Neural progenitor cell (in vitro differentiated cells): ENCODE measurements around the gene MACO1. TPM values are rescaled to one million over a fixed set of nuclear protein-coding genes. Genes with fewer than 3 reads are reported as not detected.
A peak's percentile ranks its signal among the peaks of the same experiment; 100 is the strongest.

ENCODE experiments used
- DNase-seq: peaks from one replicate; pipeline ENCODE4 v3.0.0-alpha.2; 2016; ENCODE audit warnings: low spot score
- H2AFZ ChIP-seq: fragments of 200-600 bp; sonication (generic); replicated peaks from 2 replicates; pipeline ENCODE4 v1.6.1; 2016; ENCODE audit warnings: antibody characterized with exemption
- H3F3A ChIP-seq: fragments of 200-600 bp; sonication (generic); 2 replicates; pipeline ENCODE4 v1.6.1; 2016; ENCODE audit warnings: antibody characterized with exemption, low read depth
- H3K27ac ChIP-seq: fragments of 200-600 bp; sonication (generic); 2 replicates; pipeline ENCODE4 v1.5.1; 2016; ENCODE audit warnings: mild to moderate bottlenecking
- H3K27me3 ChIP-seq: fragments of 200-600 bp; sonication (generic); 2 replicates; pipeline ENCODE4 v1.6.1; 2016; ENCODE audit warnings: mild to moderate bottlenecking, moderate library complexity
- H3K36me3 ChIP-seq: fragments of 200-600 bp; sonication (generic); 2 replicates; pipeline ENCODE4 v1.5.1; 2016
- H3K4me1 ChIP-seq: fragments of 200-600 bp; sonication (generic); 2 replicates; pipeline ENCODE4 v1.6.1; 2016; ENCODE audit warnings: mixed run types
- H3K4me2 ChIP-seq: fragments of 200-600 bp; sonication (generic); 2 replicates; pipeline ENCODE4 v1.6.1; 2016
- H3K4me3 ChIP-seq: fragments of 200-600 bp; sonication (generic); 2 replicates; pipeline ENCODE4 v1.5.1; 2016
- H3K79me2 ChIP-seq: fragments of 200-600 bp; sonication (generic); 2 replicates; pipeline ENCODE4 v1.6.1; 2016; ENCODE audit warnings: low read depth
- H3K9ac ChIP-seq: fragments of 200-600 bp; sonication (generic); 2 replicates; pipeline ENCODE4 v1.6.1; 2016
- H3K9me3 ChIP-seq: fragments of 200-600 bp; sonication (generic); 2 replicates; pipeline ENCODE4 v1.5.1; 2016; ENCODE audit warnings: low read depth
- H4K20me1 ChIP-seq: fragments of 200-600 bp; sonication (generic); 2 replicates; pipeline ENCODE4 v1.6.1; 2016; ENCODE audit warnings: low read depth
- H3K27ac Mint-ChIP-seq: 3 replicates; pipeline ENCODE4 v1.8.0; 2021; ENCODE audit warnings: mixed read lengths
- H3K27me3 Mint-ChIP-seq: 2 replicates; pipeline ENCODE4 v1.8.0; 2022; ENCODE audit warnings: low read depth, mild to moderate bottlenecking, inconsistent platforms, moderate library complexity, mixed read lengths; ENCODE audit not compliant: insufficient read depth
- H3K36me3 Mint-ChIP-seq: 3 replicates; pipeline ENCODE4 v1.8.0; 2021; ENCODE audit warnings: mixed read lengths
- H3K4me1 Mint-ChIP-seq: 3 replicates; pipeline ENCODE4 v1.8.0; 2021; ENCODE audit warnings: mixed read lengths
- H3K4me3 Mint-ChIP-seq: 3 replicates; pipeline ENCODE4 v1.8.0; 2021; ENCODE audit warnings: mild to moderate bottlenecking, moderate library complexity, mixed read lengths
- H3K9me3 Mint-ChIP-seq: 3 replicates; pipeline ENCODE4 v1.8.0; 2020; ENCODE audit warnings: mixed read lengths
- EZH2 ChIP-seq: fragments of 200-600 bp; sonication (generic); IDR thresholded peaks from 2 replicates; pipeline ENCODE4 v1.6.1; 2017; ENCODE audit warnings: antibody characterized with exemption, mild to moderate bottlenecking, moderate library complexity
- EZH2phosphoT487 ChIP-seq: fragments of 200-600 bp; sonication (generic); IDR thresholded peaks from 2 replicates; pipeline ENCODE4 v1.6.1; 2017; ENCODE audit warnings: antibody characterized with exemption
- total RNA-seq: library from RNA; depleted of rRNA; stranded (reverse); fragments of >200 nt; gene quantifications from 2 replicates; pipeline ENCODE4 v1.2.3, GENCODE V29; 2015; ENCODE audit warnings: low replicate concordance
- TF ChIP-seq, protein P1 (sequence below): fragments of 200-600 bp; sonication (generic); IDR thresholded peaks from 2 replicates; pipeline ENCODE4 v1.5.1; 2017; ENCODE audit warnings: antibody characterized with exemption, mild to moderate bottlenecking

MACO1 gene
- total RNA-seq, 1 donor from 2014 or later: 17.7 TPM

DNA sequence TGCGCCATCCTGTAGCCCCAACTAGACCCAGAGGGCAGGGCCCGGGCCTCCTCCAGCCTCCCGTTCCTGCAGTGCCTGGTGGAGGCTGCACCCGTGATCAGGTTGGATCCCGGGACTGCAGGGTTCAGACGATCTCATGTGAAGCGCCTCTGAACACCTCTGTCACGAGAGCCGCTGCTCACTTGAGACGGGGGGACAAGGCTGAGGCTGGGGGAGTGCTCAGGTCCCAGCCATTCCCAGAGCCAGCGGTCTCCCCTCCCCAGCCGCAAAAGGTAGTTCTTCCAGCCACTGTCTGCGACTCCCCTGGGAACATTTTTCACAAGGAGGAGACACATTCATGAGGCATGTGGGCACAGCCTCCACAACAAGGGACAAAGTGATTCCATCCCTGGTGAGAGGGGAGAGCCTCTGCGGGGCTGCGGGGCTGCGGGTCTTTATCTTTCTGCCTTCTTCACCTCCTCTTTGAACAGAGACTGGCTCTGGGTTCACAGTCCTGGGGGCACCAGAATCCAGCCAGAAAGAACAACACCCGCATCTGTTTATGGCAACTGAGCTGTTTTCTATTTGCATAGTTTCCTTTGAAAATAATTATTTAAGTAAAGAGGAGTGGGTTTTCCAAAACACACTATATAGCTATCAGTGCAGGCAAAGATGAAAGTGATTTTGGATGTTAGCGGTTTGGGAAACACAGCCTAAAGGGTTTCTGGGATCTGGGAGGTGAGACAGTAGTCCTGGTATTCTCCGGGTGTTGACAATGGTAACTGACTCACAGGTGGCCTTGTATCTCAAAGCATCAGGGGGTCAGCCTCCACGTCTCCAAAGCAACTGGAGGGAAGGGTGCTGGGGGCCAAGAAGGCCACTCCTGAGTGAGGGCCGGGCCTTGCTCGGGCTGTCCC is 99.7 kb downstream of the MACO1 start:
- TF ChIP-seq EZH2phosphoT487 (no peak), EZH2 (no peak)
- TF ChIP-seq, protein P1, sequence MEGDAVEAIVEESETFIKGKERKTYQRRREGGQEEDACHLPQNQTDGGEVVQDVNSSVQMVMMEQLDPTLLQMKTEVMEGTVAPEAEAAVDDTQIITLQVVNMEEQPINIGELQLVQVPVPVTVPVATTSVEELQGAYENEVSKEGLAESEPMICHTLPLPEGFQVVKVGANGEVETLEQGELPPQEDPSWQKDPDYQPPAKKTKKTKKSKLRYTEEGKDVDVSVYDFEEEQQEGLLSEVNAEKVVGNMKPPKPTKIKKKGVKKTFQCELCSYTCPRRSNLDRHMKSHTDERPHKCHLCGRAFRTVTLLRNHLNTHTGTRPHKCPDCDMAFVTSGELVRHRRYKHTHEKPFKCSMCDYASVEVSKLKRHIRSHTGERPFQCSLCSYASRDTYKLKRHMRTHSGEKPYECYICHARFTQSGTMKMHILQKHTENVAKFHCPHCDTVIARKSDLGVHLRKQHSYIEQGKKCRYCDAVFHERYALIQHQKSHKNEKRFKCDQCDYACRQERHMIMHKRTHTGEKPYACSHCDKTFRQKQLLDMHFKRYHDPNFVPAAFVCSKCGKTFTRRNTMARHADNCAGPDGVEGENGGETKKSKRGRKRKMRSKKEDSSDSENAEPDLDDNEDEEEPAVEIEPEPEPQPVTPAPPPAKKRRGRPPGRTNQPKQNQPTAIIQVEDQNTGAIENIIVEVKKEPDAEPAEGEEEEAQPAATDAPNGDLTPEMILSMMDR: no peak
- H3K4me3 Mint-ChIP-seq: no peak overlapping the region
- H3K9me3 ChIP-seq: no peaks in the 10 kb centered on the region
- no peak overlapping the region for H3K4me3 ChIP-seq
- no peaks in the 10 kb centered on the region for H4K20me1 ChIP-seq
- no peak for DNase-seq
- peaks cover 8% of the 10 kb centered on the region for H3K4me1 Mint-ChIP-seq
- no peak overlapping the region for H2AFZ ChIP-seq
- H3K27me3 Mint-ChIP-seq: peaks cover 12% of the 10 kb centered on the region
- no peak overlapping the region for H3K27ac Mint-ChIP-seq
- no peaks in the 10 kb centered on the region for H3K36me3 Mint-ChIP-seq
- peaks cover 5% of the 10 kb centered on the region for H3F3A ChIP-seq
- H3K4me1 ChIP-seq: no peaks in the 10 kb centered on the region
- no peaks in the 10 kb centered on the region for H3K36me3 ChIP-seq
- H3K27ac ChIP-seq: no peak overlapping the region
- no peak overlapping the region for H3K9ac ChIP-seq
- H3K27me3 ChIP-seq: no peaks in the 10 kb centered on the region
- H3K9me3 Mint-ChIP-seq: peaks cover 4% of the 10 kb centered on the region
- H3K79me2 ChIP-seq: no peaks in the 10 kb centered on the region
- no peak overlapping the region for H3K4me2 ChIP-seq

- Histone ChIP-seq H3K4me3 (no peak overlapping the region), H4K20me1 (no peaks in the 10 kb centered on the region), H3K27ac (no peak overlapping the region), H3K79me2 (no peaks in the 10 kb centered on the region), H3K27me3 (no peaks in the 10 kb centered on the region), H2AFZ (no peak overlapping the region), H3K9ac (no peak overlapping the region), H3K4me2 (no peak overlapping the region), H3K36me3 (no peaks in the 10 kb centered on the region), H3K4me1 (no peaks in the 10 kb centered on the region), H3F3A (peaks cover 5% of the 10 kb centered on the region), H3K9me3 (no peaks in the 10 kb centered on the region)
- peak overlapping the region; percentile 13 for H3K4me3 Mint-ChIP-seq
- no peak overlapping the region for H3K27ac Mint-ChIP-seq
- peaks cover 16% of the 10 kb centered on the region for H3K27me3 Mint-ChIP-seq
- DNase-seq: no peak
- H3K9me3 Mint-ChIP-seq: peaks cover 4% of the 10 kb centered on the region
- H3K4me1 Mint-ChIP-seq: peaks cover 10% of the 10 kb centered on the region
- no peaks in the 10 kb centered on the region for H3K36me3 Mint-ChIP-seq
- TF ChIP-seq, protein P1: no peak
- TF ChIP-seq EZH2phosphoT487 (no peak), EZH2 (no peak)
Measured at GRCh38 chr1:25531082-25531461, 100.4 kb downstream of the MACO1 start.

GRCh38 chr1:25532970-25533369 is 102.3 kb downstream of the MACO1 start:
- no peak overlapping the region for H3K27ac ChIP-seq
- H3K9me3 ChIP-seq: no peaks in the 10 kb centered on the region
- no peak for DNase-seq
- H3K79me2 ChIP-seq: no peaks in the 10 kb centered on the region
- H3K4me3 Mint-ChIP-seq: no peak overlapping the region
- no peak overlapping the region for H3K27ac Mint-ChIP-seq
- H3K36me3 Mint-ChIP-seq: no peaks in the 10 kb centered on the region
- H3K4me1 ChIP-seq: peaks cover 7% of the 10 kb centered on the region
- H3K27me3 ChIP-seq: no peaks in the 10 kb centered on the region
- H3K4me2 ChIP-seq: no peak overlapping the region
- H3K36me3 ChIP-seq: no peaks in the 10 kb centered on the region
- H3F3A ChIP-seq: peaks cover 5% of the 10 kb centered on the region
- H3K9me3 Mint-ChIP-seq: peaks cover 4% of the 10 kb centered on the region
- TF ChIP-seq EZH2 (no peak), EZH2phosphoT487 (no peak)
- TF ChIP-seq, protein P1: no peak
- H3K9ac ChIP-seq: no peak overlapping the region
- H4K20me1 ChIP-seq: no peaks in the 10 kb centered on the region
- peaks cover 23% of the 10 kb centered on the region for H3K4me1 Mint-ChIP-seq
- no peak overlapping the region for H2AFZ ChIP-seq
- H3K4me3 ChIP-seq: no peak overlapping the region
- H3K27me3 Mint-ChIP-seq: peaks cover 18% of the 10 kb centered on the region
